ENCODE results near the gene CDK16. TPM values are rescaled to one million over a fixed set of nuclear protein-coding genes. Genes with fewer than 3 reads are reported as not detected.

The CDK16 gene
- total and polyA plus RNA-seq, 2 donors (not counting 1 experiment from before 2014, with no cell fraction given): 68.2 to 92.9 TPM

GRCh38 chrX:47264483-47265173 is 46.1 kb downstream of the CDK16 start:
- Mint-ChIP-seq H3K4me1 (no peaks in the 10 kb centered on the region), H3K27ac (no peak overlapping the region), H3K4me3 (no peak overlapping the region), H3K9me3 (ENCODE audit: insufficient read depth) (no peaks in the 10 kb centered on the region), H3K27me3 (no peaks in the 10 kb centered on the region)
- H3K4me1 ChIP-seq (ENCODE audit: control insufficient read depth in 2 of 2, insufficient read depth in 2 of 2, low read length in 2 of 2): no peaks in the 10 kb centered on the region
- intact Hi-C loops (cut with micrococcal nuclease): no loop called here
- no peak overlapping the region for H2AFZ ChIP-seq (ENCODE audit: insufficient read depth, low read depth, low read length, poor library complexity, severe bottlenecking)
- CTCF ChIA-PET: no interaction called here
- TF ChIP-seq CTCF (IDR thresholded peaks at IDR 0.05) (no peak), EZH2 (IDR thresholded peaks at IDR 0.05; ENCODE audit: borderline replicate concordance, insufficient read depth, low read depth, low read length, poor library complexity, severe bottlenecking) (no peak)
- POLR2A ChIA-PET: no interaction called here
- H3K4me3 ChIP-seq (ENCODE audit: control extremely low read depth in 1 of 5, extremely low read depth in 1 of 5, insufficient read depth in 1 of 5, low read depth in 2 of 5, low read length in 4 of 5): no peak overlapping the region
- WGBS (ENCODE audit: insufficient coverage): no CpG with 5 or more reads among the region's 7 CpGs
- H3K27me3 ChIP-seq (replicated peaks in 1 of 4; ENCODE audit: control extremely low read depth in 1 of 4, control insufficient read depth in 3 of 4, insufficient read depth in 4 of 4, low read length in 3 of 4): no peaks in the 10 kb centered on the region
- no peaks in the 10 kb centered on the region for H4K20me1 ChIP-seq (ENCODE audit: control insufficient read depth, insufficient read depth, low read length, poor library complexity, severe bottlenecking)
- no peaks in the 10 kb centered on the region for H3K9me3 ChIP-seq (ENCODE audit: control extremely low read depth in 1 of 3, control insufficient read depth in 2 of 3, insufficient read depth in 1 of 3, low read length in 2 of 3)
- no peak overlapping the region for H3K27ac ChIP-seq (ENCODE audit: low read length in 2 of 2)
- DNase-seq (no peak), ATAC-seq (ENCODE audit: low read depth) (no peak)
- H3K4me2 ChIP-seq (replicated peaks; ENCODE audit: low read depth, low read length, poor library complexity, severe bottlenecking): no peak overlapping the region
- H3K9ac ChIP-seq (ENCODE audit: low read length): no peak overlapping the region
- H3K79me2 ChIP-seq (ENCODE audit: control insufficient read depth, insufficient read depth, low read length): no peaks in the 10 kb centered on the region
- H3K36me3 ChIP-seq (replicated peaks in 1 of 2; ENCODE audit: control extremely low read depth in 1 of 2, control insufficient read depth in 1 of 2, extremely low read depth in 1 of 2, insufficient read depth in 2 of 2, low read length in 1 of 2): no peaks in the 10 kb centered on the region

GRCh38 chrX:47266643-47267042 is 48.2 kb downstream of the CDK16 start:
- no peak overlapping the region for H3K27ac Mint-ChIP-seq
- no peaks in the 10 kb centered on the region for H3K4me1 Mint-ChIP-seq

More at GRCh38 chrX:47266643-47267042, 48.2 kb downstream of the CDK16 start:
- ChIA-PET POLR2A (no interaction called here), CTCF (no interaction called here)
- Histone ChIP-seq H3K9me3 (ENCODE audit: control extremely low read depth in 1 of 3, control insufficient read depth in 2 of 3, insufficient read depth in 1 of 3, low read length in 2 of 3) (no peaks in the 10 kb centered on the region), H3K79me2 (ENCODE audit: control insufficient read depth, insufficient read depth, low read length) (no peaks in the 10 kb centered on the region), H3K4me3 (ENCODE audit: control extremely low read depth in 1 of 5, extremely low read depth in 1 of 5, insufficient read depth in 1 of 5, low read depth in 2 of 5, low read length in 4 of 5) (no peak overlapping the region), H3K27me3 (replicated peaks in 1 of 4; ENCODE audit: control extremely low read depth in 1 of 4, control insufficient read depth in 3 of 4, insufficient read depth in 4 of 4, low read length in 3 of 4) (no peaks in the 10 kb centered on the region), H3K27ac (ENCODE audit: low read length in 2 of 2) (no peak overlapping the region), H3K4me2 (replicated peaks; ENCODE audit: low read depth, low read length, poor library complexity, severe bottlenecking) (no peak overlapping the region), H2AFZ (ENCODE audit: insufficient read depth, low read depth, low read length, poor library complexity, severe bottlenecking) (no peak overlapping the region), H3K9ac (ENCODE audit: low read length) (no peak overlapping the region), H3K4me1 (ENCODE audit: control insufficient read depth in 2 of 2, insufficient read depth in 2 of 2, low read length in 2 of 2) (no peaks in the 10 kb centered on the region), H4K20me1 (ENCODE audit: control insufficient read depth, insufficient read depth, low read length, poor library complexity, severe bottlenecking) (no peaks in the 10 kb centered on the region), H3K36me3 (replicated peaks in 1 of 2; ENCODE audit: control extremely low read depth in 1 of 2, control insufficient read depth in 1 of 2, extremely low read depth in 1 of 2, insufficient read depth in 2 of 2, low read length in 1 of 2) (no peaks in the 10 kb centered on the region)
- ATAC-seq (ENCODE audit: low read depth) (no peak), DNase-seq (no peak)
- Mint-ChIP-seq H3K4me3 (no peak overlapping the region), H3K9me3 (ENCODE audit: insufficient read depth) (no peaks in the 10 kb centered on the region), H3K27me3 (no peaks in the 10 kb centered on the region)
- intact Hi-C loops (cut with micrococcal nuclease): no loop called here
- TF ChIP-seq EZH2 (IDR thresholded peaks at IDR 0.05; ENCODE audit: borderline replicate concordance, insufficient read depth, low read depth, low read length, poor library complexity, severe bottlenecking) (no peak), CTCF (IDR thresholded peaks at IDR 0.05) (no peak)
- WGBS (ENCODE audit: insufficient coverage): no CpG with 5 or more reads among the region's 7 CpGs

Measured in B cell (primary cell).